ENCODE data around the gene HIRA. TPM values are rescaled to one million over a fixed set of nuclear protein-coding genes. Genes with fewer than 3 reads are reported as not detected.

The HIRA gene
- total RNA-seq, 1 experiment from 2014 or later, result 24.3 TPM

DNA sequence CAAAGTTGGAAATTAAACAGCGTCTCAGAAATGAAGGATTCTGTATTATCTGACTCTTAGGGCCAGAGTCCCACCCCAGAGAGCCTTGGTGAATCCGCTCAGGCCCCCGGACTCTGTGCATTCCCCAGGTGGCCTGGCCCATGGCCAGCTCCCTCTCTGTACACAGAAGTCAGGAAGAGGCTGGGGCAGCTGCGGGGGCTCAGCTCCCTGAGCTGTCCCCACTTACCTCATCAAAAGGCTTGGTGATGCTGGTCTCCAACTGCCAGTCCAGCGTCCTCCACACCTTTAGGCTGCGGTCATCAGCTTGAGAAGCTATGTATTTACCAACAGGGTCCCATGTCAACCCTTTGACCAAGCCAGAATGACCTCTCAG, 35.0 kb downstream of the HIRA start:
- ChIA-PET POLR2A (no interaction called here), CTCF (interaction anchor here (0.8 to 1.5 kb wide), 2 partner anchors 10 to 233 kb away, joined by 4 to 5 read pairs; no protein-coding TSS in a partner anchor)
- no peaks in the 10 kb centered on the region for H3K4me1 Mint-ChIP-seq (ENCODE audit: insufficient read depth, unreplicated experiment)
- BruUV-seq (replicated peaks), result no TSS peak
- DNase-seq (ENCODE audit: unreplicated experiment), result no peak
- H3K27ac Mint-ChIP-seq (ENCODE audit: low read depth, unreplicated experiment), result no peak overlapping the region
- H3K9me3 Mint-ChIP-seq (ENCODE audit: unreplicated experiment), result no peaks in the 10 kb centered on the region
- H3K36me3 Mint-ChIP-seq (ENCODE audit: insufficient read depth, unreplicated experiment), result peaks cover 67% of the 10 kb centered on the region
- TF ChIP-seq, protein P1, sequence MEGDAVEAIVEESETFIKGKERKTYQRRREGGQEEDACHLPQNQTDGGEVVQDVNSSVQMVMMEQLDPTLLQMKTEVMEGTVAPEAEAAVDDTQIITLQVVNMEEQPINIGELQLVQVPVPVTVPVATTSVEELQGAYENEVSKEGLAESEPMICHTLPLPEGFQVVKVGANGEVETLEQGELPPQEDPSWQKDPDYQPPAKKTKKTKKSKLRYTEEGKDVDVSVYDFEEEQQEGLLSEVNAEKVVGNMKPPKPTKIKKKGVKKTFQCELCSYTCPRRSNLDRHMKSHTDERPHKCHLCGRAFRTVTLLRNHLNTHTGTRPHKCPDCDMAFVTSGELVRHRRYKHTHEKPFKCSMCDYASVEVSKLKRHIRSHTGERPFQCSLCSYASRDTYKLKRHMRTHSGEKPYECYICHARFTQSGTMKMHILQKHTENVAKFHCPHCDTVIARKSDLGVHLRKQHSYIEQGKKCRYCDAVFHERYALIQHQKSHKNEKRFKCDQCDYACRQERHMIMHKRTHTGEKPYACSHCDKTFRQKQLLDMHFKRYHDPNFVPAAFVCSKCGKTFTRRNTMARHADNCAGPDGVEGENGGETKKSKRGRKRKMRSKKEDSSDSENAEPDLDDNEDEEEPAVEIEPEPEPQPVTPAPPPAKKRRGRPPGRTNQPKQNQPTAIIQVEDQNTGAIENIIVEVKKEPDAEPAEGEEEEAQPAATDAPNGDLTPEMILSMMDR (IDR thresholded peaks at IDR 0.05; ENCODE audit: unreplicated experiment), result no peak
- H3K27me3 Mint-ChIP-seq (ENCODE audit: insufficient read depth, unreplicated experiment), result no peaks in the 10 kb centered on the region
- H3K4me3 Mint-ChIP-seq (ENCODE audit: unreplicated experiment), result no peak overlapping the region
- intact Hi-C loops (cut with micrococcal nuclease), result no loop called here

GRCh38 chr22:19395276-19395675, 36.3 kb downstream of the HIRA start:
- Mint-ChIP-seq H3K4me1 (ENCODE audit: insufficient read depth, unreplicated experiment) (no peaks in the 10 kb centered on the region), H3K27ac (ENCODE audit: low read depth, unreplicated experiment) (no peak overlapping the region), H3K36me3 (ENCODE audit: insufficient read depth, unreplicated experiment) (peaks cover 69% of the 10 kb centered on the region), H3K9me3 (ENCODE audit: unreplicated experiment) (no peaks in the 10 kb centered on the region), H3K4me3 (ENCODE audit: unreplicated experiment) (no peak overlapping the region), H3K27me3 (ENCODE audit: insufficient read depth, unreplicated experiment) (no peaks in the 10 kb centered on the region)
- ChIA-PET CTCF (interaction anchor here (1.0 to 1.5 kb wide), 2 partner anchors 26 to 234 kb away, joined by 3 to 5 read pairs; no protein-coding TSS in a partner anchor), POLR2A (no interaction called here)
- TF ChIP-seq, protein P1 (IDR thresholded peaks at IDR 0.05; ENCODE audit: unreplicated experiment), result no peak
- intact Hi-C loops (cut with micrococcal nuclease), result no loop called here
- no peak for DNase-seq (ENCODE audit: unreplicated experiment)
- BruUV-seq (replicated peaks), result no TSS peak

- CTCF ChIA-PET, result interaction anchor here (0.6 to 1.1 kb wide), 3 partner anchors 25 to 673 kb away, joined by 3 to 5 read pairs (median 4); no protein-coding TSS in a partner anchor
These were observed 37.1 kb downstream of the HIRA start for GRCh38 chr22:19394274-19395050.

DNA sequence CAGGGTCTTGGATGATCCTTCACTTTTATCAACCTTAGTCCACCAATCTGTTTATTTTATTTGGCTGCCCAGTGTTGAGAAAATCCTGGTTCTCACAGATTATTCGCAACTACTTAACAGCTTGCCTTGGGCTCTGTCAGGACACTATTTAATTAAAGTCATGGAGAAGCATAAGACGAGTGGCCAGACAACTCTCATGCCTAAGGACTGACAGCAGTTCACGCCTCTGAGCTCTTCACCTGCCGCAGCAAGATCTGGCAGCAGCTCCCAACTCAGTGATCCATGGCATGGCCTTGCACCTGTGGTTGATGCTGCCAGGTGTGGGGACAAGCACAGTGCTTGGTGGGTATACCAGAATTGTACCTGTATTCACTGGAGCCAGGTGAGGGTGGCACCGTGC, 37.8 kb downstream of the HIRA start:
- H3K36me3 Mint-ChIP-seq (ENCODE audit: insufficient read depth, unreplicated experiment), result peaks cover 80% of the 10 kb centered on the region

More at GRCh38 chr22:19394274-19395050, 37.1 kb downstream of the HIRA start:
- Mint-ChIP-seq H3K9me3 (ENCODE audit: unreplicated experiment) (no peaks in the 10 kb centered on the region), H3K27me3 (ENCODE audit: insufficient read depth, unreplicated experiment) (no peaks in the 10 kb centered on the region), H3K36me3 (ENCODE audit: insufficient read depth, unreplicated experiment) (peaks cover 77% of the 10 kb centered on the region), H3K4me1 (ENCODE audit: insufficient read depth, unreplicated experiment) (no peaks in the 10 kb centered on the region), H3K4me3 (ENCODE audit: unreplicated experiment) (no peak overlapping the region), H3K27ac (ENCODE audit: low read depth, unreplicated experiment) (no peak overlapping the region)
- TF ChIP-seq, protein P1 (IDR thresholded peaks at IDR 0.05; ENCODE audit: unreplicated experiment), result no peak
- BruUV-seq (replicated peaks), result no TSS peak
- intact Hi-C loops (cut with micrococcal nuclease), result no loop called here
- POLR2A ChIA-PET, result interaction anchor here (0.6 to 0.7 kb wide), 2 partner anchors 50 to 219 kb away, joined by 3 read pairs; no protein-coding TSS in a partner anchor
- DNase-seq (ENCODE audit: unreplicated experiment), result no peak

More for the DNA sequence above, 37.8 kb downstream of the HIRA start:
- TF ChIP-seq, protein P1 (IDR thresholded peaks at IDR 0.05; ENCODE audit: unreplicated experiment), result no peak
- no peaks in the 10 kb centered on the region for H3K9me3 Mint-ChIP-seq (ENCODE audit: unreplicated experiment)
- H3K4me1 Mint-ChIP-seq (ENCODE audit: insufficient read depth, unreplicated experiment), result no peaks in the 10 kb centered on the region
- ChIA-PET POLR2A (no interaction called here), CTCF (interaction anchor here (0.6 kb wide), 1 partner anchor 674 kb away, joined by 5 read pairs; no protein-coding TSS in a partner anchor)
- no peak overlapping the region for H3K4me3 Mint-ChIP-seq (ENCODE audit: unreplicated experiment)
- BruUV-seq (replicated peaks), result no TSS peak
- H3K27me3 Mint-ChIP-seq (ENCODE audit: insufficient read depth, unreplicated experiment), result no peaks in the 10 kb centered on the region
- no peak for DNase-seq (ENCODE audit: unreplicated experiment)
- intact Hi-C loops (cut with micrococcal nuclease), result no loop called here
- H3K27ac Mint-ChIP-seq (ENCODE audit: low read depth, unreplicated experiment), result no peak overlapping the region

Data from MCF 10A (cell line).